NCI-H2227 (cell line): ENCODE measurements around the gene ZBTB20.

Source experiments
- DNase-seq: peaks from one replicate; lab custom pipeline; 2025; ENCODE audit not compliant: unreplicated experiment; lab: John Stamatoyannopoulos, UW

The ZBTB20 gene

DNA sequence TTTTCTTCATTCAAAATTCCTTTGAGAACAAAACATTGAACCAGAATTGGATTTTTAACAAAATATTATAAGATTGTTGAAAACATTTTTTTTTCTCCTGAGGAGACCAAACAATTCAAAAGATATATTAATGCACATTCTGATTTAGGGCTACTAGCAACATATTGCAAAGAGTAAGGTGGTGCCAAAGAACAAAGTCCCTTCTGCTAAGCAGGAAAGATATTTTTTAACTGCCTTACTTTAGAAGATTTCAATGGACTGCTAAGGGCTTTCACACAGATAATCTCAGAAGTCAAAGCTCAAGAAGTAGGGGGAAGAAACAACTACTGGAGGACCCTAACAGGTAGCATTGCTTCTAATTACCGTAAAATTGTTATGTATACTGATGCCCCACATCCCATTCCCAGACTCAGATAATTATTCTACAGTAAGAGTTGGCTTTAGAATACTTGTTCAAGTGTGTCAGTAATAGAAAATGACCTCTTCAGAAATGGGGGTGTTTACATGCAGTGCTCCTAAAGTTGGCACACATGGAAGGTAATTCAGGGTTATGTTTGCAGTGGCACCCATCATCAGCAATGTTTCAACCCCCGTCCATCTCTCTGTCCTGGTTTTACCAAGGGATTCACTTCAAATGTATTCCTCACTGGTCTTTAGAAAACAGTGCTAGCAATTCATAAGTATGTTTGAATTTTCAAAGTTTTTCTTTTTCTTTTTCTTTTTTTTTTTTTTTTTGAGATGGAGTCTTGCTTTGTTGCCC lies 354.7 kb downstream of the ZBTB20 start:
- no peak for DNase-seq

DNA sequence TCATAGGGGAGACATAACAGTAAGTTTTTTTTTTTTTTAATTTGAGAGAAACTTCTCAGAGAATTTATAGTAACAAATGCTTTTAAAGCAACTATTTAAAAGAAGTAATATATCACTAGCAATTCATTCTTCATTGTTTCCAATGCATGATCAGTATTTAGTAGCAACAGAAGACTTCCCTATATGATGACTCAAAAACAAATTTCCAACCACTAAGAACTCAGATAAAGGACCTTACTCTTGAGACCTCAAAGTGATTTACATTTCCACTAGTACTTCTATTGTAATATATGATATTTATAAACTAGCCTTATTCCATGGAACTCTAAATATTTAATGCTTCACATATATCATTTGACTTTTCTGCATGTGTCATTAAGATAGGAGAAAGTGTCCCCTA lies 356.3 kb downstream of the ZBTB20 start:
- DNase-seq, result no peak

DNA sequence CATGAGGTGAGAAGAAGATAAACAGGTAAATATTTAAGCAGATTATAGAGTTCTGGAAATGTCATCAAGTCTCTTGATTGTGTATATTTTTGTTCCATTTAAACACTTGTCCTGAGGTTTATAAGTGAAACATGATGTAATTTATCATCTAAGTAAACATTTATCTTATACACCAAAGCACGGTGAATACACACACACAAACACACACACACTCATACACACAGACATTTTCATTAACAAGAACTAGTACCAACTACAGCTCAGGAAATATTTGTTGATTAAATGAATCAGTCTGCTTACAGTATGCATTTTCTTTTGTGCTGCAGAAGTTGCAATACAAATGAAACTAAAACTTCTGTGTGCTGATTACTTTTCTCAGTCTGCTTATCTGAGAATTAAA lies 357.3 kb downstream of the ZBTB20 start:
- DNase-seq, result no peak

DNA sequence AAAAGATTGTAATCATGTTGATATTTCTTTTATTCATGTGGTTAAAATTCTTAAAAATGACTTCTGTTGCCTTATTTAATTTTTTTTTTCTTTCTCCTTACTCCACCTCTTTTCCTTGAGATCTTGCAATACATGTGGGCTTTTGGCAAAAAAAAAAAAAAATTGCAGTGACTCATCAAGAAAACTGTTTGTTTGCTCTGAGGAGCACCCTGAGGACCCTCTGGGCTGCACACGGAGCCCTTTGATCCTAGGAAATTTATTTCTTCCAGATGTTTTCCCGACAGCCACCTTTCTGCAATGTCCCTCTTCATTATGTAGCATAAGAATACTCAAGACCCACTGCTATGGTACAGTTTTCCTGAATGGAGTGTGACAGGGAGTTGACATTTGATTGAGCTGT lies 371.7 kb downstream of the ZBTB20 start:
- DNase-seq, result no peak

DNA sequence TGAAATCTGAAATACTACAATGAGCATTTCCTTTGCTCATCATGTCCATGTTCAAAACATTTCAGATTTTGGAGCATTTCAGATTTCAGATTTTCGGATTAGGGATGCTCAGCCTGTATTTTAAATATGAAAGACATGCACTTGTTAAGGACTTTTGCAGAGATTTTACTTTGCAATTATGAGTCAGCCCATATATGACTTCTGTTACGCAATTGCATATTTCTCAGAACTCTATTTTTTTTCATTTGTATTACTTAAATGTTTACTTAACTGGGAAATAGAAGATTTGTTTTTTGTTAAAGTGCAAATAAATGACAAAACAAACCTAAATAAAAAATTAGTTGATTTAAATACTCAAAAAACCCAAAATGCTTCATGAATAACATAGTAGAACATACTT lies 376.2 kb downstream of the ZBTB20 start:
- no peak for DNase-seq

DNA sequence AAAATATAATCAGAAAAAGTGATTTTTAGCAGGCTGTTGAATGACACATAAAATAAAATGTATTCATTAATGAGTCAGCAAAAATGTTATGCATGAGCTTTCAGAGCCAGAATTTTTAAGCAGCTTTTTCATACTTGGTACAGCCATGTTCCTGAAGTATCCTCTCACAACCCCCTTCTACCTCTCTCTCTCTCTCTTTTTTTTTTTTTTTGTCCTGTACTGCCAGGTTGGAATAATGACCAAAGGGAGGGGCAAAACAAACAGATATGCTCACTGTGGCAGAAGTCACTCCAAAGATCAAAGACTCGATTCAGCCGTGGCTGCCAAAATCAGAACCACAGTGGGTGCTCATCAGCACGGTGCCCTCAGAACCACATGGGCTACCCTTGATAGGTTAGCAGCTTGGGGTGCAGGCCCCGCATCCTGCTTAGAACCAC lies 383.0 kb downstream of the ZBTB20 start:
- DNase-seq, result no peak

DNA sequence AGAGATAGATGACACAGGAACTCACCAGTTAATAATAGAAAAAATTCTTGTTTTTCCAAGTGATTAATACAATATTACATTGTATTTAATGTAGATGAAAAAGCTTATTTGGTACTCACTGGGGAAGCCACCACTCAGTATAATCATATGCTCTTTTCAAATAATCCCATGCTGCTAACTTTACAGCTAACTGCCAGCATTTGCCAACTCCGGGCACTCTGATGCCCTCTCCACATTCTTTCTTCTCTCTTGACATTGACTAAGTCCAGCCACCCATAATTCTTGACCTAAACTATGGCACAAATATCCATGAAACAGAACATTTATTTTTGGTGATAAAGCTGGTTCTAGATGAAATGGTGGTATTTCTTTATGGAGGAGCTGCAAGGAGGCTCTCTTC lies 384.9 kb downstream of the ZBTB20 start:
- DNase-seq, result no peak

DNA sequence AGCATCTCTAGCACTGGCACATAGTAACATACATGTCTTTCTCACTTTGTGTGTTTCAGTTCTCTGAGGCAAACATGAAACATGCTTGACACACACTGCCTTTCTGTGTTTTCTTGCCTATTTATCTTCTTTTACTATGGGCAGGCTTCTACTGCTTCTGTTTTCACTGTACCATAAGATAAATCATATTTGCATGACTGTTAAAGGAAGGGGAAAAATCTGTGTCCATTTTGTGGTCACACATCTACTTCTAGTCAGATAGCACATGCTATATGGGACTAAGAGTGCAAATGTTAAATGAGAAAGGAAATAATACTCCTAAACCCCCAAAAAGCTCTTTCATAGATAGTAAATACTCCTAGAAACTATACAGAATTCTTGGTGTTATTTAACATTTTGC lies 386.4 kb downstream of the ZBTB20 start:
- DNase-seq, result no peak

DNA sequence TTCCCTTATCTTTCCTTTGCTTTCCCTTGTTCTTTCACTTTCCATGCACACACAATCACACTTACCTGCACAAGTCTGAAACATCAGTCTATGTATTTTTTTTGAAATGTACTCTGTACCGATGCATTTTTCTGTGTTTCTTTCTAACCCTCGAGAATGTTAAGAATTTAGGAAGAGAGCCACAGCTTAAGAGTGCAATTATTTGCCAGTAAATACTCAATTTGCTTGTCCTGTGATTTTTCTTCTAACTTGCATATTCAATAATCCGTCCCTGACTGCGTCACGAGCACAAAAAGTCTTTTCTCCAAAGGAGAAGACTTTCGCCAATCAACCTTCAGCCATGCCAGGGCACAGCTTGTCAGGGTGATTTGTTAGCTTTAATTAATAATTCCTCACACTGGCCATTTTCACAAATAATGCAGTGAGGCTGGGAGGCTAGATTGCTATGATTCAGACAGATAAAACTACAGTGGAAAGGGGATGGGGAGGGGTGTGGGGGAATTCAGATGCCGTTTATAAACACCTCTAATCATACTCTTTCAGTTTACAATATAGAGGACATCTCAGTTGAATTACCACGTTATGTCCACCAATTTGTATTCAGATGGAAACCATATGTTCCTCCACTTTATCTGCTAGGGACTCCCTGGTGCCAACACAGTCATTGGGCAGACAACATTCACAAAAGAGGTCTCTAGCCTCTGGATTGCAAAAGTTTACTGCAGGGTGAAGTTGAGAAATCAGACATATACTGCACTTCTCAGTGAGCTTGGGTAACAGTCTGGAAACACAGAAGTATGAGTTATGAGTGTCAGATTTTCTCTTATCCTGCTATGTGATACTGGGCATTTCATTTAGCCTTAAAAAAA lies 388.0 kb downstream of the ZBTB20 start:
- peak; percentile 6 for DNase-seq

DNA sequence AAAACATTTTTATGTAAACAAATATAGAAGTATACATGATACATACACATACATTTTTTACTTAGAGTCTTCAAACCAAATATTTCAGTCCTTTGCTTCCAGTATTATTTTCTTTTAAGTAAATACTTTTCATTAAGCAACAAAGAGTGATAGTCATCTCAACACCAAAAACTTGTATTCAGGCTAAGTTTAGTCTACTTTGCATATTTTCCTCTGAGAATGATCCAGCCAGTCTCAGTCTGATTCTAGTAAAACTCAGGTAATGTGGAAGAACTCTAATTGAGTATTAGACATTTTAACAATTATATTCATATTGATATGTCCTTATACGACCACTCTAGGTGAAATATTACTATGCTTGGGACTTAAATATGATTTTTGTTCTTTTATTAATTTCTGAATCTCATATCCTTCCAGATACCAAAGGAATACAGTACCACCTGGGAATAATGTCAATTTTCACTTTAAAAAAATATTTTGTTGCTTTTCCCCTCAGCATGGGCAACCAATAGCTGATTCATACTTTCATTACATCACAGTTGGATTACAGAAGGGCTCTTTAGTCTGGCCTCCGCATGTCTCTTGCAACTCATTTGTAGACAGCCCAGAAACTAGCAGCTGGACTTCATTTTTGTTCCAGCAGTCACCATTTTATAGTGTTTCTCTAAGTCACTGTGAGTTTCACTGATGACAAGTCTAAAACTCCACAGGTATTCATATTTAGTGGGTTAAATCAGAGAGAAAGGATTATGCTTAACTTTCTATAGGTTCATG lies 390.4 kb downstream of the ZBTB20 start:
- no peak for DNase-seq

DNA sequence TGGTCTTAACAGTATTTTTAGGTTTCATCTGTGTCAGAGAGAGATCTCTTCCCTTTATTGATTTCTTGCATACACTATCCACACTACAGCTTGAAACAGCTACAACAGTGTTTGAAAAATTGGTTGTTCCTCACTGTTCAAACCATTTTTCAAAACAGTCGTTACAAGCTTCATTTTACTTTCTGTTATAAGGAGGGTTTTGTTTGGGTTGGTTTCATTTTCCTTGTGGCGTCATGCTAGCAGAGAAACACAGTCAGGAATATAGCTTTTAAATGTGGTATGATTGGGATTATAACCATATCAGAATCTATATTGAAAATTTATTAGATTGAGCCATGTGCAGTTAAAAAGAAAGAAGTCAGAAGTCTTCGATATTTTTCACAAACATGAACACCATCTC lies 400.6 kb downstream of the ZBTB20 start:
- no peak for DNase-seq

DNA sequence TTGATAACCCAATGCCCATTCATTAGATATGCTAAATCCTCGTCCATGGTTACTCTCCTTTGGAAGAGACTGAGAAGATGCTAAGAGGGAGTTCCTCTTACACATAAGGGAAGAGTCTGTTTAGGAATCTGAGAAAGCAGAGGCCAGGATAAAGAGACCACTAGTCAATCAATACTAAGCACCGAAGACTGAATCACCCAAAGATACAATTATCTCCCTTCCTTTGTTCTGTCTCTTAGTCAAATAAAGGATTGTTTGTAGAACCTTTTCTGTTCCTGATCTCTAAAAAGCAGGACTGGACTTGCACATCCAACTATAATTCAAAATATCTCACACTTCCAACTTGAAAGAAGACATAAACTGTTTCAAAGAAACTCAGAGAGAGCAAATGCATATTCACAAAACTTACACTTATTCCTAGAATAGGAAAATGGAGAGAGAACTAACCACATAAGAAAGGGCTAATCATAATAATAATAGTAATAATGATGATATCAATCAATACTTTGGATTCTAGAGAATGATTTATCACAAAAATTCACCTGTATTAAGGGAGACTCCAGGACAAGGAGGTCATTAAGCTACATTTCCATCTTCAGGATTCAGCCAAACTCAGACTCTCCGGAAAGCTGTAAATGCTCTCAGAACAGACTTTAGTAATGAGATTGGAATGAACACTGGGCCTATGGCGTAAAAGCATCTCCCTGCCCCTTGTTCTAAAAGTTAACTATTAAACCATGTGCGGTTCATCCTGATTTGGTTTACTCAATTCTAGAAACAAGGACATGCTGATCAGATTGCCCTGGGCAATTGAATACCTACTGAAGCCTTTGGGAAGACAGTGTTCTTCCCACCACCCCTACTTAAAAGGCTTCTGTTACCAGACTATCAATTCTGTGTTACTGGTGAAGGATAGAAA lies 401.5 kb downstream of the ZBTB20 start:
- no peak for DNase-seq

DNA sequence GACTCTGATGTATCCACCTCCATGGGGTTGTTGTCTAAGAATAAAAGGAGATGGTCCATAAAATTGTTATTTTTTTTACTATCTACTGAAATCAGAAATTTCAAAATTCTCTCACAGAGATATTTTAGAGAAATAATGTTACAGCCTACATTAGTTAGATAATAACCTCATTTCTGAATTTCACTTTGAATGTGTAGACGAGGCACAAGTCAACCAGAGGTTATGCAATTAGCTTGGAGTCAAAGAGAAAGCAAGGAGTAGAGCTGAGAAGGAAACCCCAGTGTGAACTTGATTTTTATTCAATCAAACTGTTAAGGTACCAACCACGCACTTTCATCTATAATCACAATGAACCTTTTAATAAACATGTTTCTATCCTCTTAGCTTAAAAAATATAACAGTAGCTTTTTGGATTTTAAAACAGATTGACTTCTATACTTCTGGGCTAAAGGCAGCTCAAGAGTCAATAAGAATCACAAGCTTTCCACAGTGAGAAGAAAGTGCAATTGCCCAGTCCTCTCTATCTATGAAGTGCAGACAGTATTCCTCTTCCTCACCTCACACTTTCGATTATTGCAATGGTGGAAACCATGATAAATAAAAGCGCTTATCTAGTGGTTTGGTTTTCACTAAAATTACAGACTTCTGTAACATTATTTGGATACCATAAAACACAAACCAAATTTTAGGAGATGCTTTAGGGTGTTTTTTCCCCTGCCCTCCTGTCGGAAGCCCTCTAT lies 403.2 kb downstream of the ZBTB20 start:
- no peak for DNase-seq

DNA sequence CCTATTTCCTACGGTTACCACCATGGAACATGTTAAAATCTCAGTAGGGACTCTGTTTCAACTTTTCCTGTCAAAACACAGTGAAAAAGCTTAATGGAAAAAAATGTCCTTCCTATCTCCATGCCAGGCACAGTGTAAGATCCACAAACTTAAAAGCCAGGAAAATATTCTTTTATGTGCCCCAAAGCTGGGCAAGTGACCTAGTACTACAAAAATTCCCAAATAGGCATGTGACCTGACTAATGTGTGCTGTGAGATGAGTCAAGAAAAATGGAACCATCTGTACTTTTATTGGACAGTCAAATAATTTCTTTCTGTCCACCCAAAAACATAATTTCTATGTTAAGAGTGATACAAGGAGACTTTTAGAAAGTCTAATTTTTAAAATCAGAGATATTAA lies 406.0 kb downstream of the ZBTB20 start:
- DNase-seq, result no peak

DNA sequence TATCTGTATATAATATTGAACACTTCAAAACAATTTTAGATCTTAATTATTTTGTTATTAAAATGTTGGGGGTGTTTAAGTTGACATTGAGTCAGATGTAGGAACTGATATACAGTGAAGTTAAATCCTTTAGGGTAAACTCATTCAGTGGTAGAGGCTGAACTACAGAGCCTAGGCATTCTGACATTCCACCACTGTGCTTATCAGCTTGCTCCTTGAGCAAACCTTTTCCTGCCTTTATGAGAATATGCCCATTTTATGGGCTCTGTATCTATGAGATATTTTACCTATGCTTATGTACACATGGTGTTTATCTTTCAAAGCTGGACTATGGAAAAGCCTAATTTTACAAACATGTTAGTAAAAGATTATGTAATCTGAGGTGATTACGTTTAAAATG lies 407.5 kb downstream of the ZBTB20 start:
- no peak for DNase-seq

DNA sequence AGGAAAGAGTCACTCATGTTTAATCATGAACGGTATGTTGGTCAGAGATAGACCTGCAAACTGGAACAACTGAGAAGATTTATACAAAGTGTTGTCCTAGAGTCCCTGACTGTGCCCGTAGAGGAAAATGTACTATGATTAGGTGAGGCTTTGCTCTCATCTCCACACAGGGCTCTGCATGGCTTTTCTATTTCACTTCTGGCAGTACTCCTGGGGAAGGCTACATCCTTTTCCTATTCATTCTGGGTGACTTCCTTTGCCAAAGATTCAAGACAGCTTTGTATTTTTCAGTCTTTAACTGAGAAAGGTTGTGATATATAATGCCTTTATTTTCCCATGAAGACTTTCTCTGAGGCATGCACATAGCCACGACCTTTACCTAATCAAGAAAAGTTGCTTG lies 414.7 kb downstream of the ZBTB20 start:
- DNase-seq, result no peak

DNA sequence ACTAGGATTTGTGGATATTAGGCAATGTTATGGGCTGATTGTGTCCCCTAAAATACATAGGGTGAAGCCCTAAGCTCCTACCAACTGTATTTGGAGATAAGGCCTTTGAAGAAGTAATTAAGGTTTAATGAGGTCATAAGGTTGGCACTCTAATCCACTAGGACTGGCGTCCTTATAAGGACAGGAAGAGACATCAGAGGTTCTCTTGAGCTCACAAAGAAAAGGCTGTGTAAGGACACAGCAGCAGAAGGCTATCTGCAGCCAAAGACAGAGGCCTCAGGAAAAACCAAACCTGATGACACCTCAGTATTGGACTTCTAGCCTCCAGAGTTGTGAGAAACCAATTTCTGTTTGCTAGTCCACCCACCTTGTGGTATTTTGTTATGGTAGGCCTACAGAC lies 416.7 kb downstream of the ZBTB20 start:
- no peak for DNase-seq

DNA sequence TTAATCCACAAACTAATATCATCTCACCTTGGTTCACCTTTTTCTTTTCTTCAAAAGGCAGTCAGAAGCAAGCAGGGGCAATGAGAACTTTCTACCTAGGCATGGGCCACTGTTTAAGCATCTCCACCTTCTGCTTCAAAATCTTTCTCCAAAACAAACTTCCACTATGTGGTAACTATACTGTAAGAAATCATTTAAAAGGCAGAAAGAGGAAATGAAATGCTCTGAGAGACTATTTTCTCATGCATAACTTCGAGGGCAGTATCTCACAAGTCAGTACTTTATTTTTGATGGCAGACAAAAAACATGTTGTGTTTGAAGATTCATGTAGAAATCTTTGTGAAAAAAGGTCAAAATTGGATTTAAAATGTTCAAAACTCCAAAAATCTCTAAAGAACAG lies 419.7 kb downstream of the ZBTB20 start:
- DNase-seq, result no peak

DNA sequence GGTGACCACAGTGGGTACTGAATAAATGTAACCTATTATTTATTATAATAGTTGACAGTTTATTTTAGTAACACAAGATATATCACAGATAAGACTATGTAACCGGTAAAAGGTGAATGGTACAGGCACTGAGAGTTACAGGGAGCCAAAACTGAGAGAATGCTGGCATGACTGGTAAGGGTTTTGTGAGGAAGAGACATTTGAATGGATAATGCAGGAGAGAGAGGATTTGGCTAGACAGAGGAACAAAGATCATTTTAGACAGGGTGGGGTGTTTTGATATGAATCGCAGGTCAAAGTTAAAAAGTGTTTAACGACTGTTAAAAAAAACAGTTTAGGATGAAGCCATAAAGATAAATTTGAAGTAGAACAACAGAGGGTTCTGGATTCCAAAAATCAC lies 421.1 kb downstream of the ZBTB20 start:
- no peak for DNase-seq

DNA sequence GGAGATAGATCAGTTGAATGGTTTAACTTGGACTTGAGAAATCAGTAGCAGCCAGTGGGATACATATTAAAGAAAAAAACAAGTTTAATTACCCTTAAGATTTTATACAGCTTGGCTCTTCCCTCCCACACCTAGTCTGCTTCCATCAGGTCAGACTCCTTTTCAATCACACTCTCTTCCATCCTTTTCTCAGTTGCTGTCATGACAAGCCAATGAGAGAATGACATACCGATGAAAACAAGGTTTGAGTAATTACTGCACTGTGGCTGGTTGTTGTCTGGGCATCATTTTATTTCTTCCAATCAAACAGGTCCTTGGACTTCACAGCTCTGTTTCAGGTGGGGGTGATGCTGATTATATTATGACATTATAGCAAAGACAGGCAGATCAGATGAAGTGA lies 424.6 kb downstream of the ZBTB20 start:
- DNase-seq, result no peak
